Daoy (cell line): ENCODE results near the gene DENND1A. TPM values are rescaled to one million over a fixed set of nuclear protein-coding genes. Genes with fewer than 3 reads are reported as not detected.
"Not testable (repeated sequence)": the region's sequence is repeated elsewhere in the genome, so short reads cannot be mapped to it uniquely, and the experiment has no call there.

Experiments
- DNase-seq: peaks from one replicate; pipeline ENCODE4 v3.0.0-alpha.2; 2015; ENCODE audit warnings: low read depth
- total RNA-seq: library from RNA; depleted of rRNA; stranded (reverse); fragments of >200 nt; shearing (Covaris generic); gene quantifications from 2 replicates; pipeline ENCODE4 v1.2.3, GENCODE V29; 2014; rRNA removed

DENND1A gene
- 9.9 and 13.5 TPM in 2 replicates for total RNA-seq

- peak; percentile 97 for DNase-seq
Observed at GRCh38 chr9:123929870-123930831, at the start of gene DENND1A. TSS of gene DENND1A (minus strand) at chr9:123930126. CDS start at chr9:123929905, 221 bp downstream.

GRCh38 chr9:123978981-123979380 lies 49.1 kb upstream of the DENND1A start:
- no peak for DNase-seq

GRCh38 chr9:123976579-123976978 lies 46.7 kb upstream of the DENND1A start:
- not testable (repeated sequence) for DNase-seq

- no peak for DNase-seq
Observed at GRCh38 chr9:123975871-123976270, 45.9 kb upstream of the DENND1A start.

GRCh38 chr9:123974471-123974870 lies 44.5 kb upstream of the DENND1A start:
- no peak for DNase-seq

GRCh38 chr9:123973590-123974223 lies 43.8 kb upstream of the DENND1A start:
- DNase-seq, result no peak

GRCh38 chr9:123972618-123973017 lies 42.7 kb upstream of the DENND1A start:
- DNase-seq, result no peak

GRCh38 chr9:123967323-123967722 lies 37.4 kb upstream of the DENND1A start:
- DNase-seq, result no peak

- DNase-seq, result no peak
Observed at GRCh38 chr9:123965801-123966686, 36.1 kb upstream of the DENND1A start.

- DNase-seq, result no peak
Observed at GRCh38 chr9:123964761-123965160, 34.8 kb upstream of the DENND1A start.

GRCh38 chr9:123960965-123961364 lies 31.0 kb upstream of the DENND1A start:
- DNase-seq, result no peak

- no peak for DNase-seq
Observed at GRCh38 chr9:123960366-123960765, 30.4 kb upstream of the DENND1A start.

- no peak for DNase-seq
Observed at GRCh38 chr9:123959787-123960186, 29.9 kb upstream of the DENND1A start.

- no peak for DNase-seq
Observed at GRCh38 chr9:123957731-123958130, 27.8 kb upstream of the DENND1A start.

- peak; percentile 25 for DNase-seq
Observed at GRCh38 chr9:123957168-123957721, 27.3 kb upstream of the DENND1A start.

- DNase-seq, result no peak
Observed at GRCh38 chr9:123955637-123956036, 25.7 kb upstream of the DENND1A start.

GRCh38 chr9:123954518-123955280 lies 24.8 kb upstream of the DENND1A start:
- DNase-seq, result no peak

GRCh38 chr9:123952641-123953495 lies 22.9 kb upstream of the DENND1A start:
- DNase-seq, result no peak

- no peak for DNase-seq
Observed at GRCh38 chr9:123948286-123948685, 18.4 kb upstream of the DENND1A start.

- no peak for DNase-seq
Observed at GRCh38 chr9:123947326-123947725, 17.4 kb upstream of the DENND1A start.
